CD4-positive, alpha-beta T cell (primary cell): ENCODE data around the gene KRTAP25-1. TPM values are rescaled to one million over a fixed set of nuclear protein-coding genes. Genes with fewer than 3 reads are reported as not detected.

Experiments used
- ATAC-seq: fragments of 200-7000 bp; cut with Tn5 transposase; one replicate; pipeline ENCODE4 v1.10.0; 2022; ENCODE audit warnings: mild to moderate bottlenecking; ENCODE audit not compliant: poor library complexity
- CTCF ChIA-PET: fragments of 350-600 bp; sonication (Branson Sonifier 250); formaldehyde crosslinking; loops from one replicate; lab custom pipeline; 2021; ENCODE audit warnings: antibody characterized with exemption, inconsistent platforms; lab: Charles Lee
- POLR2A ChIA-PET: fragments of 350-600 bp; sonication (Branson Sonifier 250); formaldehyde crosslinking; loops from one replicate; lab custom pipeline; 2021; ENCODE audit warnings: antibody characterized with exemption, inconsistent platforms; lab: Charles Lee
- DNase-seq, 14 experiments: peaks; one replicate each; pipeline ENCODE4 v3.0.0-alpha.2; 2013 to 2020; ENCODE audit warnings: mixed read lengths in 2 of 14
- H3K27ac ChIP-seq, 2 donors: one replicate each; pipeline versions ENCODE4 v1.5.1 to v1.7.0; 2013; ENCODE audit warnings: low read length in 2 of 2, low read depth in 1 of 2, mild to moderate bottlenecking in 1 of 2
- H3K27me3 ChIP-seq, 2 experiments: 1 replicate in 1 of 2; 2 replicates in 1 of 2; pipeline versions ENCODE4 v1.6.1 to v1.7.0; 2013; ENCODE audit warnings: low read length in 2 of 2, control low read depth in 1 of 2, mild to moderate bottlenecking in 1 of 2, moderate library complexity in 1 of 2; ENCODE audit not compliant: insufficient read depth in 2 of 2, control insufficient read depth in 1 of 2
- H3K36me3 ChIP-seq: one replicate; pipeline ENCODE4 v1.6.1; 2013; ENCODE audit warnings: low read length, control low read depth; ENCODE audit not compliant: insufficient read depth
- H3K4me1 ChIP-seq: one replicate; pipeline ENCODE4 v1.6.1; 2013; ENCODE audit warnings: low read length, control low read depth; ENCODE audit not compliant: insufficient read depth
- H3K4me3 ChIP-seq: one replicate; pipeline ENCODE4 v1.5.1; 2013; ENCODE audit warnings: mild to moderate bottlenecking, low read length, moderate library complexity
- H3K9me3 ChIP-seq, 2 experiments: 1 replicate in 1 of 2; 2 replicates in 1 of 2; pipeline versions ENCODE4 v1.6.1 to v1.7.0; 2013; ENCODE audit warnings: low read length in 2 of 2, mild to moderate bottlenecking in 2 of 2, control low read depth in 1 of 2, moderate library complexity in 1 of 2; ENCODE audit not compliant: control insufficient read depth in 1 of 2, insufficient read depth in 1 of 2
- H3K27ac Mint-ChIP-seq: one replicate; pipeline ENCODE4 v1.8.0; 2020; ENCODE audit warnings: mixed read lengths
- H3K27me3 Mint-ChIP-seq: one replicate; pipeline ENCODE4 v1.8.0; 2021; ENCODE audit warnings: mixed read lengths
- H3K36me3 Mint-ChIP-seq: one replicate; pipeline ENCODE4 v1.8.0; 2021; ENCODE audit warnings: low read depth, mixed read lengths
- H3K4me1 Mint-ChIP-seq: one replicate; pipeline ENCODE4 v1.8.0; 2021; ENCODE audit warnings: low read depth, mixed read lengths
- H3K4me3 Mint-ChIP-seq: one replicate; pipeline ENCODE4 v1.8.0; 2020; ENCODE audit warnings: mild to moderate bottlenecking, mixed read lengths
- H3K9me3 Mint-ChIP-seq: one replicate; pipeline ENCODE4 v1.8.0; 2020; ENCODE audit warnings: mixed read lengths
- intact Hi-C, 2 experiments: fragments of 100-400 bp; cut with DNase I in 1 of 2; cut with micrococcal nuclease in 1 of 2; formaldehyde crosslinking; loops; one replicate each; pipeline versions ENCODE4 v1.15.1 to v1.9.0; 2023 to 2025; cut with DNase I, micrococcal nuclease
- polyA plus RNA-seq, 2 donors: library from polyadenylated mRNA; unstranded; fragments of 120-200 nt; gene quantifications; one replicate each; pipeline ENCODE4 v1.2.1, GENCODE V29; 2013
- total RNA-seq, 174 experiments: library from RNA in 2 of 174; stranded (reverse) in 2 of 174; gene quantifications; one replicate each; pipeline ENCODE4 v1.2.3 and lab custom pipeline; 2021 to 2026
- TF ChIP-seq, protein P1 (sequence below): fragments of 200-600 bp; IDR thresholded peaks from one replicate; pipeline ENCODE4 v1.8.0; 2022; ENCODE audit warnings: antibody characterized with exemption, mild to moderate bottlenecking

The KRTAP25-1 gene
- total RNA-seq = not detected
- not detected for polyA plus RNA-seq (2013, experiment 1 of 2)
- polyA plus RNA-seq (2013, experiment 2 of 2) = not detected
- total RNA-seq (lab: John Stamatoyannopoulos, UW) = 0 reads per million in 172 experiments

DNA sequence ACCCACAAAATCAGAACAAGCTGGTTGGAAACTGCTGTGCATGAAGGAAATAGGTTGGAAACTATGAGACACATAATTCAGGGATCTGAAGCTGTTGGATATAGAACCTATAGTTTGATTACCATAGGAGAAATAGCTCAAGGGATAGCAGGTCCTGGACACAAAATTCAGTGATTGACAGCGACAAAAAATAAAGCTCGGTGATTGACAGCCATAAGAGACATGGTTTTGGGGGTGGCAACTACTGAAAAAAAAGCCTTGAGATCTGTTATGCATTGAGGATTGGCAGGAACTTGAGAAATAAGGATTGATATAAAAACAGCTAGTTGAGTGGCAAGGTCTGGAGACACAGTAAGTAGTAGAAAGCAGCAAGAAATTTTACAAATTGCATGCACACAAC is at the start of gene KRTAP25-1:
TSS of gene KRTAP25-1 (minus strand) at position 300 of the 400 bp plus-strand sequence. CDS start at position 276, 24 bp downstream.
- H3K9me3 ChIP-seq = no peaks in the 10 kb centered on the region
- no peaks in the 10 kb centered on the region for H3K27me3 ChIP-seq
- no peak within 1 kb of the TSS for H3K27ac ChIP-seq
- H3K4me3 Mint-ChIP-seq = no peak within 1 kb of the TSS
- no peaks in the 10 kb centered on the region for H3K4me1 Mint-ChIP-seq
- intact Hi-C loops = no loop called here
- no peak for ATAC-seq
- no peaks in the 10 kb centered on the region for H3K36me3 Mint-ChIP-seq
- no peaks in the 10 kb centered on the region for H3K36me3 ChIP-seq
- CTCF ChIA-PET = no interaction called here
- no peaks in the 10 kb centered on the region for H3K27me3 Mint-ChIP-seq
- no peaks in the 10 kb centered on the region for H3K4me1 ChIP-seq
- TF ChIP-seq, protein P1, sequence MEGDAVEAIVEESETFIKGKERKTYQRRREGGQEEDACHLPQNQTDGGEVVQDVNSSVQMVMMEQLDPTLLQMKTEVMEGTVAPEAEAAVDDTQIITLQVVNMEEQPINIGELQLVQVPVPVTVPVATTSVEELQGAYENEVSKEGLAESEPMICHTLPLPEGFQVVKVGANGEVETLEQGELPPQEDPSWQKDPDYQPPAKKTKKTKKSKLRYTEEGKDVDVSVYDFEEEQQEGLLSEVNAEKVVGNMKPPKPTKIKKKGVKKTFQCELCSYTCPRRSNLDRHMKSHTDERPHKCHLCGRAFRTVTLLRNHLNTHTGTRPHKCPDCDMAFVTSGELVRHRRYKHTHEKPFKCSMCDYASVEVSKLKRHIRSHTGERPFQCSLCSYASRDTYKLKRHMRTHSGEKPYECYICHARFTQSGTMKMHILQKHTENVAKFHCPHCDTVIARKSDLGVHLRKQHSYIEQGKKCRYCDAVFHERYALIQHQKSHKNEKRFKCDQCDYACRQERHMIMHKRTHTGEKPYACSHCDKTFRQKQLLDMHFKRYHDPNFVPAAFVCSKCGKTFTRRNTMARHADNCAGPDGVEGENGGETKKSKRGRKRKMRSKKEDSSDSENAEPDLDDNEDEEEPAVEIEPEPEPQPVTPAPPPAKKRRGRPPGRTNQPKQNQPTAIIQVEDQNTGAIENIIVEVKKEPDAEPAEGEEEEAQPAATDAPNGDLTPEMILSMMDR = no peak
- no peaks in the 10 kb centered on the region for H3K9me3 Mint-ChIP-seq
- H3K27ac Mint-ChIP-seq = no peak within 1 kb of the TSS
- no peak for DNase-seq
- POLR2A ChIA-PET = no interaction called here
- no peak within 1 kb of the TSS for H3K4me3 ChIP-seq

DNA sequence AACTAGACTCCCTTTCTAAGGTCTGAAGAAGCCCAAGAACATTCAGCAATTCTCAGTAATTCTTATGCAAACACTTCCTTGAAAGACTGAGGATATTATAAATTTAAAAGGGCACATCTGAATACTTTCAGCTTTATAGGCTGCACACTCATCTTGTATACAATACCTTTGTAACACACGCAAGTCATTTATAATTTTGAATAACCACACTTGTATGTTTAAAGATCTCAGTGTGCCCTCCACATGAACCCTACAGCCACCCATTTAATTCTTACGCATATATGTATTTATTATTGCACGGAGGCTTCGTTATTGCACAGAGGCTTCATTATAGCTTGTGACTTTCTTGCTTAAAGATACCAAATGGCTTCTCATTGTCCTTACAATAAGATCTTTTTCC is 49.4 kb upstream of the KRTAP25-1 start:
- no peaks in the 10 kb centered on the region for H3K9me3 ChIP-seq
- H3K4me3 ChIP-seq = no peak overlapping the region
- intact Hi-C loops = no loop called here
- Mint-ChIP-seq H3K27me3 (peaks cover 5% of the 10 kb centered on the region), H3K36me3 (no peaks in the 10 kb centered on the region), H3K9me3 (no peaks in the 10 kb centered on the region), H3K27ac (no peak overlapping the region), H3K4me1 (no peaks in the 10 kb centered on the region), H3K4me3 (no peak overlapping the region)
- ChIA-PET POLR2A (no interaction called here), CTCF (interaction anchor here (0.7 to 1.3 kb wide), 2 partner anchors 8 to 1214 kb away, joined by 3 read pairs; no protein-coding TSS in a partner anchor)
- no peaks in the 10 kb centered on the region for H3K36me3 ChIP-seq
- no peaks in the 10 kb centered on the region for H3K27me3 ChIP-seq
- DNase-seq (no peak), ATAC-seq (no peak)
- TF ChIP-seq, protein P1 = no peak
- H3K4me1 ChIP-seq = no peaks in the 10 kb centered on the region
- H3K27ac ChIP-seq = no peak overlapping the region

DNA sequence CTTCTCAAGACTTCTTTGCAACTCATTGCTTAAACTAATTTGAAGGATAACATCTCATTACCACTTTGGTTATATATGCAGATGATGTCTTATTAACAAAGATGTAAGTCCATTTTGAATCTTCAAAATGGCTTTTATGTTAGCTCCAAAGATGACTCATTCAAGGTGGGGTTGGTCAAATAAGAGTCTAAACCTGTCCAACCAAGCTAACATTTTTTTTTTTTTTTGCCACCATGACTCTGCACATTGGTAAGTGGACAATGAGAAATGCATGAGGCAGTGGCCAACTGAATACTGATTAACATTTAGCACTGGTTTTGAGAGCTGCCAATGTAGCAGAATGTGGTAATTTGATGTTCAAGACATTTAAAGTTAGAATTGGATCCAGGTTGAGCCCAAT is 48.5 kb upstream of the KRTAP25-1 start:
- Mint-ChIP-seq H3K36me3 (no peaks in the 10 kb centered on the region), H3K9me3 (no peaks in the 10 kb centered on the region), H3K4me1 (no peaks in the 10 kb centered on the region), H3K4me3 (no peak overlapping the region), H3K27me3 (peaks cover 5% of the 10 kb centered on the region), H3K27ac (no peak overlapping the region)
- no peak for DNase-seq
- H3K27me3 ChIP-seq = no peaks in the 10 kb centered on the region
- TF ChIP-seq, protein P1 = no peak
- H3K9me3 ChIP-seq = no peaks in the 10 kb centered on the region
- intact Hi-C loops = no loop called here
- H3K27ac ChIP-seq = no peak overlapping the region
- H3K4me1 ChIP-seq = no peaks in the 10 kb centered on the region
- CTCF ChIA-PET = no interaction called here
- H3K4me3 ChIP-seq = no peak overlapping the region
- no peaks in the 10 kb centered on the region for H3K36me3 ChIP-seq
- no peak for ATAC-seq
- POLR2A ChIA-PET = no interaction called here
